Karpas-422 (cell line): ENCODE measurements around the gene OR51F2. TPM values are rescaled to one million over a fixed set of nuclear protein-coding genes. Genes with fewer than 3 reads are reported as not detected.
"Not testable (repeated sequence)": the region's sequence is repeated elsewhere in the genome, so short reads cannot be mapped to it uniquely, and the experiment has no call there.

Source experiments
- DNase-seq: peaks from one replicate; pipeline ENCODE4 v3.0.0-alpha.2; 2015
- H2AFZ ChIP-seq: fragments of 200-600 bp; sonication (generic); 2 replicates; pipeline ENCODE4 v1.6.1; 2014; ENCODE audit warnings: antibody characterized with exemption, low read length, mixed read lengths
- H3K27ac ChIP-seq: fragments of 200-600 bp; sonication (generic); 2 replicates; pipeline ENCODE4 v1.5.1; 2014; ENCODE audit warnings: mild to moderate bottlenecking, low read length, moderate library complexity
- H3K27me3 ChIP-seq: fragments of 200-600 bp; sonication (generic); 2 replicates; pipeline ENCODE4 v1.6.1; 2014; ENCODE audit warnings: low read length, mixed read lengths
- H3K36me3 ChIP-seq: fragments of 200-600 bp; sonication (generic); 2 replicates; pipeline ENCODE4 v1.6.1; 2014; ENCODE audit warnings: low read length, mixed read lengths; ENCODE audit not compliant: insufficient read depth
- H3K4me1 ChIP-seq: fragments of 200-600 bp; sonication (generic); 2 replicates; pipeline ENCODE4 v1.6.1; 2014; ENCODE audit warnings: mild to moderate bottlenecking, low read length, mixed read lengths
- H3K4me2 ChIP-seq: fragments of 200-600 bp; sonication (generic); 2 replicates; pipeline ENCODE4 v1.6.1; 2014; ENCODE audit warnings: low read length, low read depth, mild to moderate bottlenecking; ENCODE audit not compliant: poor library complexity, severe bottlenecking
- H3K4me3 ChIP-seq: fragments of 200-600 bp; sonication (generic); 2 replicates; pipeline ENCODE4 v1.5.1; 2014; ENCODE audit warnings: mild to moderate bottlenecking, antibody characterized with exemption, low read length, mixed read lengths
- H3K79me2 ChIP-seq: fragments of 200-600 bp; sonication (generic); 2 replicates; pipeline ENCODE4 v1.6.1; 2014; ENCODE audit warnings: mild to moderate bottlenecking, low read length, mixed read lengths
- H3K9ac ChIP-seq: fragments of 200-600 bp; sonication (generic); 2 replicates; pipeline ENCODE4 v1.6.0; 2014; ENCODE audit warnings: low read length
- H3K9me2 ChIP-seq: fragments of 200-600 bp; sonication (generic), shearing (Covaris generic); replicated peaks from 2 replicates; pipeline ENCODE4 v1.6.0; 2014; ENCODE audit warnings: mild to moderate bottlenecking, low read length, moderate library complexity; ENCODE audit not compliant: insufficient read depth
- H3K9me3 ChIP-seq: fragments of 300-700, 200-600 bp; sonication (generic); 2 replicates; pipeline ENCODE4 v1.6.1; 2014; ENCODE audit warnings: low read length, mixed read lengths
- H4K20me1 ChIP-seq: fragments of 200-600 bp; sonication (generic); 2 replicates; pipeline ENCODE4 v1.6.1; 2014; ENCODE audit warnings: mild to moderate bottlenecking, antibody characterized with exemption, low read length, low read depth; ENCODE audit not compliant: insufficient read depth
- total RNA-seq: library from RNA; depleted of rRNA; stranded (reverse); fragments of >200 nt; shearing (Covaris generic); gene quantifications from 2 replicates; pipeline ENCODE4 v1.2.3, GENCODE V29; 2014; ENCODE audit warnings: low replicate concordance

OR51F2 gene
- total RNA-seq, 1 experiment from 2014 or later: not detected

DNA sequence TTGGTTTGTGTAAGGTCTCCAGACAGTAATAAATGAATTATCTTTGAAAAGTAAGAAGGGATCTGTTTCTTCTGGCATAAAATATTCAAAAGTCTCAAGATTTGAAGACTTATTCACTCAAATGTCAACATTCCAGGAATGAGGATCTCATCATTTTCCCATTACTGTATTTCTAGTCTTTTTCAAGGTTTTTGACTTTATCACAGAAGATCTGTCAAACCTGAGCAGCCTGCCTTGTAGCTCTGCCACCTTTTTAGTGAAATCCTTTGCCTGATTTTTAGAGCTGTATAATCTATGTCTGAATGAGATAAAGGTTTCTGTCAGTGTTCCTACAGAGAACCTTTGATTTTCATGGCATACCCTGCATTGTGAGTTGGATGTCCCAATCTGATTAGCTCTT lies 4.0 kb downstream of the OR51F2 start:
- no peak for DNase-seq
- H2AFZ ChIP-seq: no peak overlapping the region
- H3K4me1 ChIP-seq: no peaks in the 10 kb centered on the region

DNA sequence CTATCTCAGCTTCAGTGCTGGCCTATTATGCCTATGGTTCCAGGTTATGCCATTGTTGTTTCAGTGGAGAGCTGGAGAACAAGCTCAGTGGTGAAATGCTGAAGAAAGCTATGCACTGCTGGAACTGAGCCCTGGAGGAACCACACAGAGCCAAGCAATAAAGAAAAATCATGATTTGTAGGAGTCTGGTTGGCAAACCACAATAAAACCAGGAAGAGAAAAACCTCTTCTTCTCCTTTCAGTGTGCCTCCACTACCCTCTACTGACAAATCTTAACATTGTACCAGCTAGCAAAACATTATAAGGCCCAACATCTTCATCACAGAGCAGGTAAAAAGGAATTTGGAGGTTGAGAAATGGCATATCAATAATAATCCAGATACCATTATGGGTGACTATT lies 5.3 kb downstream of the OR51F2 start:
- H3K27me3 ChIP-seq: no peaks in the 10 kb centered on the region
- H2AFZ ChIP-seq: no peak overlapping the region
- H3K9ac ChIP-seq: no peak overlapping the region
- no peaks in the 10 kb centered on the region for H4K20me1 ChIP-seq
- H3K9me2 ChIP-seq: no peaks in the 10 kb centered on the region
- no peak overlapping the region for H3K4me2 ChIP-seq
- H3K9me3 ChIP-seq: no peaks in the 10 kb centered on the region
- H3K79me2 ChIP-seq: no peaks in the 10 kb centered on the region
- H3K27ac ChIP-seq: no peak overlapping the region
- no peaks in the 10 kb centered on the region for H3K4me1 ChIP-seq
- no peaks in the 10 kb centered on the region for H3K36me3 ChIP-seq
- no peak for DNase-seq
- H3K4me3 ChIP-seq: no peak overlapping the region

More for the DNA sequence above, 4.0 kb downstream of the OR51F2 start:
- no peaks in the 10 kb centered on the region for H3K27me3 ChIP-seq
- no peaks in the 10 kb centered on the region for H4K20me1 ChIP-seq
- H3K36me3 ChIP-seq: no peaks in the 10 kb centered on the region
- H3K79me2 ChIP-seq: no peaks in the 10 kb centered on the region
- no peak overlapping the region for H3K4me3 ChIP-seq
- no peak overlapping the region for H3K9ac ChIP-seq
- no peak overlapping the region for H3K4me2 ChIP-seq
- H3K27ac ChIP-seq: no peak overlapping the region
- no peaks in the 10 kb centered on the region for H3K9me3 ChIP-seq
- H3K9me2 ChIP-seq: no peaks in the 10 kb centered on the region

DNA sequence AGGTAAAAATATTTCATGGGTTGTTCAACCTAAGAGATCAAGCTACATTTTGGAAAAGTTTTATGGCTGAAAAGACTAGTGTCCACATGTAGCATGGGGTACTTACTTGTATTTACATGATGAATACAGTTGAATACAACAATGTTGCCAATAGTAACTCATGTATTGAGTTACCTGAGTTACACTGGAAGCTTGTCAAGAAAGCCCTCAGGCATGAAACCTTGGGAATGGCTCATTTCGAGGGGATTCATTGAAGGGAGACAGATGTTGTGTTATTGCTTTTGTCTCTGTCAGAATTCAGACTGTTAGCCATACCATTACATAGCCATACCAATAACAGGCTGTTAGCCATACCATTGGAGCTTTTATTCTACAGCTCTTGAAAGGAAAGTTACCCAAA lies 9.2 kb downstream of the OR51F2 start:
- Histone ChIP-seq H3K9ac (no peak overlapping the region), H3K9me3 (no peaks in the 10 kb centered on the region), H2AFZ (no peak overlapping the region), H3K27me3 (no peaks in the 10 kb centered on the region), H3K27ac (no peak overlapping the region), H3K4me3 (no peak overlapping the region), H3K36me3 (no peaks in the 10 kb centered on the region), H3K9me2 (no peaks in the 10 kb centered on the region), H3K4me1 (no peaks in the 10 kb centered on the region), H4K20me1 (no peaks in the 10 kb centered on the region), H3K4me2 (no peak overlapping the region), H3K79me2 (no peaks in the 10 kb centered on the region)
- no peak for DNase-seq

DNA sequence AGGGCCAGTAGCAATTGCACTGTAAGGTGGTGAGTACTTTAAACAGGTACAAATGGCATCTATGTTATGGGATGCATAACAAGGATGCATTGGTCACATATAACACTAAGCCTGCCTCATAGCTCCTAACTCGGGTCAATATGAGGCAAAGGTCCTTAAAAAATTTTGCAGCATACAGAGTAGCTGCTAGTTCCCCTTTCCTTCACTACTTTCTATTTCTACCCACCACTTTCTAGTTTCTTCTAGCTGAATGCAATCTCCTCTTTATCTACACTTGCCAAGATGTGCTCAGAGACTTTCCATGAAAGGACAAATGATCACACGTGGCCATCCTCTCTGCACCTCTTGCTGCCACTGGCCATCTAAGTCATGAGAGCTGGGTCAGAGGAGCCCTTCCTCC lies 9.8 kb downstream of the OR51F2 start:
- no peak overlapping the region for H3K4me2 ChIP-seq
- no peaks in the 10 kb centered on the region for H4K20me1 ChIP-seq
- no peak for DNase-seq
- no peak overlapping the region for H2AFZ ChIP-seq
- no peaks in the 10 kb centered on the region for H3K4me1 ChIP-seq
- H3K9me3 ChIP-seq: no peaks in the 10 kb centered on the region
- H3K27ac ChIP-seq: no peak overlapping the region
- no peaks in the 10 kb centered on the region for H3K27me3 ChIP-seq
- no peak overlapping the region for H3K9ac ChIP-seq
- H3K36me3 ChIP-seq: no peaks in the 10 kb centered on the region
- no peak overlapping the region for H3K4me3 ChIP-seq
- H3K9me2 ChIP-seq: no peaks in the 10 kb centered on the region
- H3K79me2 ChIP-seq: no peaks in the 10 kb centered on the region

DNA sequence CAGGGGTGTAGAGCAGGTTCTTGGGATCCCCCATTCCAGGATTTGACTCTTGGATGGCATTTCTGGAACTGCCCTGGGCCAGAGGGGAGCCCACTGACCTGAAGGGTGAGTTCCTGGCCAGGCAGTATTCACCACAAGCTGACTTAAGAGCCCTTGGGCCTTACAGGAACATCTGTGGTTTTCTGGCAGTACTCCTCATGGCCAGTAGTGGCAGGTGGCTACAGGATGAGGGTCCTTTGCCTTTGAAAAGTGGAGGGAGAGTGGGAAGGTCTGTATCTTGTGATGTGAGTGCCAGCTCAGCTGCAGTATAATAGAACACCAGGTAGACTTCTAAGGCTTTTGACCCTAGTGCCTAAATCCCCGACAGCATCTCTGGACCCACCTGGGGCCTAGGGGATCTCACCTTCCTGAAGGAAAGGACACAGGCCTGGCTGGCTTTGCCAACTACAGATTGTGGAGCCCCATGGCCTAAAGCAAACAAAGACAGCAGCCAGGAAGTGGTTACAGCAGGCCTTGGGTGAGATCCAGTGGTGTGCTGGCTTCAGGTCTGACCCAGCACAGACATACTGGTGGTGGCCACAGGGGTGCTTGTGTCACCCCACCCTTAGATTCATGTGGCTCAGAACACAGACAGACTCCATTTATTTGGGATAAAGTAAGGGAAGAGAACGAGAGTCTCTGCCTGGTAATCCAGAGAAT lies 18.9 kb downstream of the OR51F2 start:
- no peaks in the 10 kb centered on the region for H3K27me3 ChIP-seq
- H3K4me1 ChIP-seq: no peaks in the 10 kb centered on the region
- H3K79me2 ChIP-seq: no peaks in the 10 kb centered on the region
- H3K27ac ChIP-seq: no peak overlapping the region
- DNase-seq: no peak
- H3K9me3 ChIP-seq: no peaks in the 10 kb centered on the region
- H3K9ac ChIP-seq: no peak overlapping the region
- H2AFZ ChIP-seq: no peak overlapping the region
- H3K9me2 ChIP-seq: no peaks in the 10 kb centered on the region
- H3K4me3 ChIP-seq: no peak overlapping the region
- H4K20me1 ChIP-seq: no peaks in the 10 kb centered on the region
- no peaks in the 10 kb centered on the region for H3K36me3 ChIP-seq
- no peak overlapping the region for H3K4me2 ChIP-seq

DNA sequence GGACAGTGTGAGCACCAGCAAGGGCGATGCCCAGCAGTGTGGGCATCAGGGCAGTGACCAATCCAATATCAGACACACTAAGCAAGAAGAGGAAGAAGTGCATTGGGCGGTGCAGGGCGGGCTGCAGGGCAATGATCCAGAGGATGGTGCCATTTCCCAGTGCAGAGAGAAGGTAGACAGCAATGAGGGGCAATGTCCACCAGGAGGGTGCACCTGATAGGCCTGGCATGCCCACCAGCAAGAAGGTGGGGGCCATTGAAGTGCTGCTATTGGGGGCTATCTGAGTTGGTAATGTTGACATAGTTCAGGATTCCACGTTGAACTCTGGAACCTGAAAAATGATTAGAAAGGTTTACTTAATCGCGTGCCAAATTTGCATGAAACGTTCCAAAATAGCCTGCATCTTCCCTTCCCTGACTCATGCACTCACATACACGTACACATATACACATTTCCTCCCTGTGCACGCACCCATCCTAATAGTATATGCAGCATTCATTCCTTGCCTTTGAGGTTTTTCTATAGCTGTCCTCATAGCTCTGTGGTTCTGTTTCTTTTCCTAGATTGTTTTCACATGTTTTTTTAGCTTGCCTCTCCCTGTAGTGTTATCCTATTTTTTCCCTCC lies 27.9 kb downstream of the OR51F2 start, which contains the start of gene OR51S1:
OR51S1 (minus strand) TSS at position 301 of the 625 bp plus-strand sequence; CDS start at position 301, 0 bp downstream.
- Histone ChIP-seq H4K20me1 (no peaks in the 10 kb centered on the region), H3K36me3 (no peaks in the 10 kb centered on the region), H3K9me2 (no peaks in the 10 kb centered on the region), H3K4me1 (no peaks in the 10 kb centered on the region), H3K9ac (no peak within 1 kb of the TSS), H3K4me3 (no peak within 1 kb of the TSS), H3K9me3 (no peaks in the 10 kb centered on the region), H3K79me2 (no peaks in the 10 kb centered on the region), H2AFZ (no peak within 1 kb of the TSS), H3K27me3 (no peaks in the 10 kb centered on the region), H3K4me2 (no peak within 1 kb of the TSS), H3K27ac (no peak within 1 kb of the TSS)
- no peak for DNase-seq

DNA sequence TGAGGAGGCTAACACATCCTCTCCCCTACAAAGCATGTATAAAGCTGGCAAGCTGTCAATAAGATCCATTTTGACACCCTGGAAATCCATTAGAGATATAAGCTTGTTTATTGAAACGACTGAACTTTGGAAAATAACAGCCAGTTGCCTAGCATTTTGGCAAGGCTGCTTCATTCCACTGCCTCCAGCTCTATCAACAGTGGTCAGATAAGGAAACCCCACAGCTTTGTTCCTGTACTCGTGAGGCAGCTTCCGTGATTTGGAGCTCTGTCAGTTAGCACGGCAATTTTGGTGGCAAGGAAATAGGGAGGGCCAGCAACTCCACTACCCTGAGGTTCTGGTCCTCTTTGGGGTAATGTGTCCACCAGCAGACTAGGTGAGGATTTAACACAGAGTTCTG lies 29.9 kb downstream of the OR51F2 start:
- H3K79me2 ChIP-seq: no peaks in the 10 kb centered on the region
- H3K4me3 ChIP-seq: no peak overlapping the region
- H3K9me3 ChIP-seq: no peaks in the 10 kb centered on the region
- H3K9me2 ChIP-seq: no peaks in the 10 kb centered on the region
- H2AFZ ChIP-seq: no peak overlapping the region
- no peaks in the 10 kb centered on the region for H3K4me1 ChIP-seq
- H3K4me2 ChIP-seq: no peak overlapping the region
- H3K36me3 ChIP-seq: no peaks in the 10 kb centered on the region
- no peak overlapping the region for H3K27ac ChIP-seq
- no peaks in the 10 kb centered on the region for H4K20me1 ChIP-seq
- H3K9ac ChIP-seq: no peak overlapping the region
- no peak for DNase-seq
- H3K27me3 ChIP-seq: no peaks in the 10 kb centered on the region

DNA sequence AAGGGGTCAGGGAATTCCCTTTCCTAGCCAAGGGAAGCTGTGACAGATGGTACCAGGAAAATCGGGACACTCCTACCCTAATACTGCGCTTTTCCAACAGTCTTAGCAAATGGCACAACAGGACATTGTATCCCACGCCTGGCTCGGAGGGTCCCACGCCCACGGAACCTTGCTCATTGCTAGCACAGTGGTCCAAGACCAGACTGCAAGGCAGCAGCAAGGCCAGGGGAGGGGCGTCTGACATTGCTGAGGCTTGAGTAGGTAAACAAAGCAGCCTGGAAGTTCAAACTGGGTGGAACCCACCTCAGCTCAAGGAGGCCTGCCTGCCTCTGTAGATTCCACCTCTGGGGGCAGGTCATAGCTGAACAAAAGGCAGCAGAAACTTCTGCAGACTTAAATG lies 33.2 kb downstream of the OR51F2 start:
- not testable (repeated sequence) for H3K79me2 ChIP-seq, H3K36me3 ChIP-seq, H3K4me3 ChIP-seq, DNase-seq, H3K9me3 ChIP-seq, H3K27me3 ChIP-seq, H3K4me2 ChIP-seq, H2AFZ ChIP-seq, H3K9ac ChIP-seq, H3K9me2 ChIP-seq, H3K27ac ChIP-seq, H4K20me1 ChIP-seq, H3K4me1 ChIP-seq
